SIG-M5 (cell line): ENCODE measurements around the gene APBA2.

Experiments
- DNase-seq: peaks from one replicate; lab custom pipeline; 2025; lab: John Stamatoyannopoulos, UW

The APBA2 gene

GRCh38 chr15:28983432-28984311, 97.9 kb downstream of the APBA2 start:
- no peak for DNase-seq

DNA sequence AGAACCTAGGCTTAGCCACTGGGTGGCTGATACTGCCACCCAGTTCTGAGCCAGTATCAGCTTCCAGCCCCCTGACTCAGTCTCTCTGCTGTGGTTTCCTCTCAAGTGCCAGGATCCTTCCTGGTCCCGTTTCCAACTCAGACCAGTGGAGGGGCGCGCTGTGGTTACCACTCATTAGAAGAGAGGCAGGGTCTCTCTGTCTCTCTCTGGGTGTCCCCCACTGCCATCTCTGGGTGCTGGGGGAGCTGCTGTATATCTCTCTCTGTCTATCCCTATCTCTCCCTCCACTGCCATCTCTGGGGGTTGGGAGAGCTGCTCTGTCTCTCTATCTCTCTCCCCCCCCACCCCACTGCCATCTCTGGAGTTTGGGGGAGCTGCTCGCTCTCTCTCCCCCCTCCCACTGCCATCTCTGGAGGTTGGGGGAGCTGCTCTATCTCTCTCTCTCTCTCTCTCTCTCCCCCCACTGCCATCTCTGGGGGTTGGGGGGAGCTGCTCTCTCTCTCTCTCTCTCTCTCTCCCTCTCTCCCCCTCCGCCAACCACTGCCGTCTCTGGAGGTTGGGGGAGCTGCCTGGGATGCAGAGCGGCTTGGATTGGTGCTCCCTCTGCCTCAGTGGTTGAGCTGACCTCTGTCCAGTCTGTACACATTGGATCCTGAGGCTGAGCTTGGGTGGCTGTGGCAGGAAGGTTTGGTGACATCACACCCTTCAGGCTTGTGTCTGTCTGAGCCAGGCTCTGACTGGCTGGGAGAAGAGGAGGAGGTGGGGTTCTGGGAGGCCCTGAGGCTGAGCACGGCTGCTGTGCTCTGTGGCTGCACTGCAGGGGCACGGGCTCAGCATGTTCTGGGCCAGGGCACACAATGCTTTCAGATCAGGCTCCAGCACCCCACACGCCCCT, 98.9 kb downstream of the APBA2 start:
- no peak for DNase-seq

DNA sequence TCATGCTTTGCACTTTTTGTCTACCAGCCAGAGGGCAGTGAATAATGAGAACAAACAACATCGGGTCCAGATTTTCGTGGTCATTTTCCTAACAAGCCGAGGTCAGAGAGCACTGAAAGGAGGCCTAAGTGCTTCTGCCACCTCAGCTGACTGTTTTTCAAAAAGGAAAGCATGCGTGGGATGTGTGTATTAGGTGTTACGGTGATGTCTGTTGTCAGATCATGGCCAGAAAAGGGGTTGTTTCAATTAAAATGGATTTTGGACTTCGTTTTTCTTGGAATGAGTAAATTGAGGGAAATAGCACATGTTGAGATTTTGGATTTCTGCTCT, 99.5 kb downstream of the APBA2 start:
- no peak for DNase-seq

- DNase-seq = no peak
Observed at GRCh38 chr15:28985691-28986090, 99.9 kb downstream of the APBA2 start.

GRCh38 chr15:28986108-28986507, 100.3 kb downstream of the APBA2 start:
- no peak for DNase-seq

DNA sequence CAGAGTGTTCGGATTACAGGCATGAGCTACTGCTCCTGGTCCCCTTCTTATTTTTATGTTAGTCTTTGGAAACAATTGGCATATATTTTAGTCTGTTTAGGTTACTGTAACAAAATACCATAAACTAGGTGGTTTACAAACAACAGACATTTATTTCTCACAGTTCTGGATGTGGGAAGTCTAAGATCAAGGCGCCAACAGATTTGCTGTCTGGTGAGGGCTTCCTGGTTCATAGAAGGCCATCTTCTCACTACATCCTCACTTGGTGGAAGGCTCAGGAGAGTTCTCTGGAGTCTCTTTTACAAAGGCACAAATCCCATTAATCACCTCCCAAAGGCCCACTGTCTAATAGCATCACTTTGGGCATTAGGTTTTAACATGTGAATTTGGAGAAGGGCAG, 101.0 kb downstream of the APBA2 start:
- DNase-seq = no peak

DNA sequence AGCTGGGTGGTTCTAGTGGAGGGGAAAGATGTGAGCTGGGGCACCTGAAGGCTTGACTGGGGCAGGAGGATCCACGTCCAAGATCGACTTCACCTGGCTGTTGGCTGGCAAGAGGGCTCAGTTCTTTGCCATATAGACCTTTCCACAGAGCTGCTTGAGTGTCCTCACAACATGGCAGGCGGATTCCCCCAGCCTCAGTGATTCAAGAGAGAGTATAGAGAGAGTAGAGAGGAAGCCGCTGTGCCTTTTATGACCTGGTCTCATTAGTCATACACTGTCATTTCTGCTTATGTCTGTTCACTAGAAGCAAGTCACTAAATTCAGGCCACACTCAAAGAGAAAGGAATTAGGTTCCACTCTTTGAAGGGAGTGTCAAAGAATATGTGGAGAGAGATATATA, 101.6 kb downstream of the APBA2 start:
- no peak for DNase-seq

GRCh38 chr15:28989239-28989830, 103.6 kb downstream of the APBA2 start:
- DNase-seq = no peak

DNA sequence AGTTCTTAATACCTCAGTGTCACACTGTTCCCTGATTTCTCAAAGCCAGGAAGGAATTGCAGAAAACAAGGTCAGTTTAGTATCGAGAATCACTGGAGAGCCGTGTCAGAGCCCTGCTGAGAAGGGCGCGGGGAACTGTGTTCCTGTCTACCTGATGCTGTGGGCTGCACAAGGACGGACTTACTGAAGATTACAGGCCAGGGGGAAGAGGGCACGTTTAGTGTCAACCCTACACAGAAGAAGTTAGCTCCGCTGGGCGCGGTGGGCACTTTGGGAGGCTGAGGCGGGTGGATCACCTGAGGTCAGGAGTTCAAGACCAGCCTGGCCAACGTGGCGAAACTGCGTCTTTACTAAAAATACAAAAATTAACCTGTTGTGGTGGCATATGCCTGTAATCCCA, 104.1 kb downstream of the APBA2 start:
- no peak for DNase-seq

DNA sequence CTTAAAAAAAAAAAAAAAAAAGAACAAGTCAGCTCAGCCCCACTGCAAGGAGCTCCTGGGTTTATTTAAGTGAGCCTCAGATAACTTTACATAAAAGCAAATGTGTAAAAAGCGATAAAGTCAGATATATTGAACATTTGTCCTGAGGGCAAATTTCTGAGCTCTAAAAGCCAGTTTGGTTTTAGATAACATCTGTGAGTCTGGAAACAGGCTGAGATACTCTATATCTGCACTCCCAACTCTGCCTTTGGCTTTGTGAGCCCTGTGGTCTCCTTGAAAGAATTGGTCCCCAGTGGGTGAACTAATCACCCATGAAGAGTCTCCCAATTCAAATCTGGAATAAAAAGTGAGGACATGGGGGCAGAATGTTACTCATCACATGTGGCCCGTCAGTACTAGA, 104.6 kb downstream of the APBA2 start:
- no peak for DNase-seq

- no peak for DNase-seq
Observed at GRCh38 chr15:28991236-28992171, 105.7 kb downstream of the APBA2 start.

- DNase-seq = no peak
Observed at GRCh38 chr15:28992336-28992864, 106.6 kb downstream of the APBA2 start.

GRCh38 chr15:28993051-28993719, 107.4 kb downstream of the APBA2 start:
- no peak for DNase-seq

DNA sequence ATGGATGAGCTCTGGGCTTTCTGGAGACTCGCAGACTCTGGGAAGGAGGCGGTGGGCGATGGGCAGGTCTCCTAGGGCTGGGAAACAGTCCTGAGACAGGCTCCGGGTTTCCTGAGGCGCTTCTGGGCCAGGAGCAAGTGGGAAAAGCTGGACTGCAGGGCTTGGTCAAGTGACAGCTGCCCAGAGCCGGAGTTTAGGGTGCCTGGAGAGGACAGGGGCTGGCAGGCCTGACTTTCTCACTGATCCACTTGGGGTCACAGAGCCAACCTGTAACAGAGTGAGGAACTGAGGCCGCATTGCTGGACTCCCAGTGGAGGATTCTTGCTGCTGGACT, 107.9 kb downstream of the APBA2 start:
- no peak for DNase-seq

DNA sequence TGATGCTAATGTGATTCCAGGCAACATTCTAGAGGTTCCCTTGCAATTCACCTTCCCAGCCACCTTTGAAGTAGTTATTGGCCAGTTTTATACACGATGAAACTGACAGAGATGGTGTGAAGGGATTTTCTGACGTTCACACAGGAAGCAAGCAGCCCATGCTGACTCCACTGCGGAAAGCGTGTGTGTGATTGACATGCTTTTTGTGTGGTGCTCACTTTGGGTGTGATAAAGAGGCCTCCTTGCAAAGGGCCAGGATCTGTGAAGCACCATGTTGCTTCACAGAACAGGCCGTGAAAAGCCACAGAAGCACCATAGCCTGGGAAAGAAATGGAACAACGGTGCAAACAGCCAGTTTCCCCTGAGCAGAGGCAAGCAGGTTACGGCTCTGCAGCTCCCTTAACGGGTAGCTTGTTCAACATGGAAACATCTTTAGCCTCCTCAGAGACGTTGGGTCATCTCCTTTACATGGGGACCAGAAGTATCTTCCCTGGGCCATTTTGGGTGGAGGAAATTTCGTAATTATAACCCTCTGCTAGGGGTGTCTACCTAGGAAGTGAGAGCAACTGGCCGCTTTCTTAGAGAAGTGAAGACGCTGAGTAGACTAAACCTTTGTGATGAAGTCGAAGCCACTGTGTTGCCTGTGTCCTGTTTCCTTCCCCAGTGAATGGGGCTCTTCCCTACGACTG, 108.5 kb downstream of the APBA2 start:
- no peak for DNase-seq

GRCh38 chr15:28994831-28995596, 109.2 kb downstream of the APBA2 start:
- DNase-seq = no peak

- DNase-seq = no peak
Observed at GRCh38 chr15:28995705-28996104, 109.9 kb downstream of the APBA2 start.

- DNase-seq = no peak
Observed at GRCh38 chr15:28996289-28996688, 110.5 kb downstream of the APBA2 start.

DNA sequence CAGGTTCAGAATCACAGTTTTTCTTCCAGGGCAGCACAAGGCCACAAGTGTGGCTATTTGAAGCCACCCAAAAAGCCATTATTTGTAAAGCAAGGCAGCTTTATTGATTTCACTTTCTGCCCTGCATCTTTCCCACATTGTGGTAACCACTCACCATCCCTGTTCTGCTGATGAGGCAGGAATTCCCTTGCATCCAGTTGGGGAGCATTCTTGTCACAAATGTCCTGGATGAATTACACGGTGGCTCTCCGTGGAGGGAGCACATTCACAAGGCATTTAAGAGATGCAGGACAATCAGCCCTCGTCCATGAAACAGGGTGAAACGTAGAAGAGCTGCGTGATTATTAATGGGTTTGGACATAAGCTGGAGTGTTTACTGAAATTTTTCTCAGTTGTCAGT, 111.2 kb downstream of the APBA2 start:
- no peak for DNase-seq

DNA sequence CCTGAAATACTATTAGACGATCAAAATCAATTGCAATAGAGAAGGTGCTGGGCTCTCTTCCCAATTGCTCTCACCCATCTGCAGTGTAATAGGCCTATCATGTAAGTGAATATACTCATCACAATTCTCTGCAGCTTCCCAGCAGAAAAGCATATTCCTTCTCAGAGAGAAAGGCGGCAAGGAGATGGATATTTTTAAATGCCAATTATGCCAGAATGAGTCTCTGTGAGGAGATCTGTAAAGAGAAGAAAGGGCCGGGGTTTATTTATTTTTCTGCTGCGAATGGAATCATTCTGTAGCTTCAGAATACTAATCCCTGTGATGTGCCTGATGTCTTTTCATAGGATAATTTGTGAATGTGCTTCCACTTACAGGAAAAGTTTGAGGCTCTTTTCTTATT, 112.0 kb downstream of the APBA2 start:
- no peak for DNase-seq
